ENCODE results near the gene LCT. TPM values are rescaled to one million over a fixed set of nuclear protein-coding genes. Genes with fewer than 3 reads are reported as not detected.

LCT gene
- 0.04 to 0.06 TPM in 2 of 5 replicates, not detected in the others for total RNA-seq (2022; extraction: Qiagen RNA extraction; ENCODE audit: low read depth)

GRCh38 chr2:135836596-135837270, at the start of gene LCT:
Gene LCT, minus strand, starts transcription at chr2:135837184. Its CDS starts 15 bp downstream, at chr2:135837169.

GRCh38 chr2:135876066-135876711, 39.2 kb upstream of the LCT start, which contains the start of gene MCM6:
Gene MCM6, minus strand, starts transcription at chr2:135876443. Its CDS starts 78 bp downstream, at chr2:135876365.

GRCh38 chr2:135741395-135742324, 95.3 kb downstream of the LCT start, which contains the start of gene UBXN4:
Gene UBXN4, plus strand, starts transcription at chr2:135741855. Its CDS starts 75 bp downstream, at chr2:135741930.

Other genes starting within 250 kb of the LCT start
- 25.4 to 46.2 TPM (median 40.9 TPM) in 5 replicates for gene UBXN4, start 95.3 kb downstream of the LCT start, total RNA-seq (2022; extraction: Qiagen RNA extraction; ENCODE audit: low read depth)
- 46.8 to 62.5 TPM (median 47.2 TPM) in 5 replicates for gene MCM6, start 39.3 kb upstream of the LCT start, total RNA-seq (2022; extraction: Qiagen RNA extraction; ENCODE audit: low read depth)
- gene DARS1, start 148.4 kb upstream of the LCT start, total RNA-seq (2022; extraction: Qiagen RNA extraction; ENCODE audit: low read depth): 44.0 to 63.0 TPM (median 55.1 TPM) in 5 replicates